LNCaP clone FGC (cell line): ENCODE measurements around the gene COX6A2.

Source experiments
- DNase-seq: peaks from one replicate; pipeline ENCODE4 v3.0.0-alpha.2; 2011; ENCODE audit warnings: low read depth
- H3K4me3 ChIP-seq: 2 replicates; pipeline ENCODE4 v1.5.1; 2011; ENCODE audit warnings: mild to moderate bottlenecking, low read depth, low read length, control low read depth
- CTCF ChIP-seq: IDR thresholded peaks from 2 replicates; pipeline ENCODE4 v1.5.1; 2012; ENCODE audit warnings: mild to moderate bottlenecking; ENCODE audit not compliant: control insufficient read depth, insufficient read depth; ENCODE audit errors: extremely low read depth

The COX6A2 gene

GRCh38 chr16:31393056-31393455 lies 35.1 kb downstream of the COX6A2 start, which contains the start of gene ITGAD:
Gene ITGAD (plus strand): TSS chr16:31393335. CDS start chr16:31393361, 26 bp downstream.
- no peak within 1 kb of the TSS for H3K4me3 ChIP-seq
- TF ChIP-seq CTCF = no peak
- no peak for DNase-seq

- no peak for DNase-seq
Observed at GRCh38 chr16:31390504-31391041, 37.6 kb downstream of the COX6A2 start.

GRCh38 chr16:31388535-31388934 lies 39.6 kb downstream of the COX6A2 start:
- no peak for DNase-seq
- no peak for TF ChIP-seq CTCF
- H3K4me3 ChIP-seq = no peak overlapping the region

More at GRCh38 chr16:31390504-31391041, 37.6 kb downstream of the COX6A2 start:
- H3K4me3 ChIP-seq = no peak overlapping the region
- TF ChIP-seq CTCF = no peak

GRCh38 chr16:31386157-31386984 lies 41.8 kb downstream of the COX6A2 start:
- peak; percentile 46 for DNase-seq
- no peak overlapping the region for H3K4me3 ChIP-seq
- no peak for TF ChIP-seq CTCF

- H3K4me3 ChIP-seq = no peak overlapping the region
- no peak for TF ChIP-seq CTCF
- no peak for DNase-seq
Observed at GRCh38 chr16:31385680-31386079, 42.5 kb downstream of the COX6A2 start.

GRCh38 chr16:31382485-31383161 lies 45.5 kb downstream of the COX6A2 start:
- peak; percentile 84 for TF ChIP-seq CTCF
- no peak for DNase-seq
- H3K4me3 ChIP-seq = no peak overlapping the region
